GM18499 (cell line): ENCODE results near the gene VEGFC.

ENCODE experiments used
- ATAC-seq: cut with Tn5 transposase; IDR thresholded peaks from one replicate; pipeline ENCODE4 v1.9.1; 2021; ENCODE audit warnings: moderate number of reproducible peaks; ENCODE audit not compliant: insufficient read depth, unreplicated experiment

Gene VEGFC

GRCh38 chr4:176792326-176793059 lies at the start of gene VEGFC:
Gene VEGFC, minus strand, starts transcription at chr4:176792922. Its CDS starts 611 bp downstream, at chr4:176792311.
- no peak for ATAC-seq

DNA sequence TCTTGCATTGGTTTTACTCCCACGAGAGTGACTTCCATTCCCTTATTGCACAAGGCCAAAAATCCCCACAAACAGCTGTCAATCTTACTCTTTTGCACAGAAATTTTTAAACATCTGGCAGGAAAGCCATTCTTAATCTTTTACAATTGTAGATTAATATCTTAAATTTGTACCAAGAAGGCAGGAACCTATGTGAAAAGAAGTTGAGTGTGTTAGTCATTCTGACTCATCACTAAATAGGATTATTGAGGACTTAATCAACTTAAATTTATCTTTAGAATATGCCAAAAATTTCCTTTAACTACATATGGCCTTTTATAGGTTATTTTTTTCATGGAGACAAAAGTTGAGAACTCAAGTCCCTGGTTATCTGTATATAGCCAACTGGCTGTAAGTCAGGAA lies 49.0 kb upstream of the VEGFC start:
- no peak for ATAC-seq

- no peak for ATAC-seq
Measured at GRCh38 chr4:176840166-176840565, 47.4 kb upstream of the VEGFC start.

- ATAC-seq = no peak
Measured at GRCh38 chr4:176839656-176840055, 46.9 kb upstream of the VEGFC start.

DNA sequence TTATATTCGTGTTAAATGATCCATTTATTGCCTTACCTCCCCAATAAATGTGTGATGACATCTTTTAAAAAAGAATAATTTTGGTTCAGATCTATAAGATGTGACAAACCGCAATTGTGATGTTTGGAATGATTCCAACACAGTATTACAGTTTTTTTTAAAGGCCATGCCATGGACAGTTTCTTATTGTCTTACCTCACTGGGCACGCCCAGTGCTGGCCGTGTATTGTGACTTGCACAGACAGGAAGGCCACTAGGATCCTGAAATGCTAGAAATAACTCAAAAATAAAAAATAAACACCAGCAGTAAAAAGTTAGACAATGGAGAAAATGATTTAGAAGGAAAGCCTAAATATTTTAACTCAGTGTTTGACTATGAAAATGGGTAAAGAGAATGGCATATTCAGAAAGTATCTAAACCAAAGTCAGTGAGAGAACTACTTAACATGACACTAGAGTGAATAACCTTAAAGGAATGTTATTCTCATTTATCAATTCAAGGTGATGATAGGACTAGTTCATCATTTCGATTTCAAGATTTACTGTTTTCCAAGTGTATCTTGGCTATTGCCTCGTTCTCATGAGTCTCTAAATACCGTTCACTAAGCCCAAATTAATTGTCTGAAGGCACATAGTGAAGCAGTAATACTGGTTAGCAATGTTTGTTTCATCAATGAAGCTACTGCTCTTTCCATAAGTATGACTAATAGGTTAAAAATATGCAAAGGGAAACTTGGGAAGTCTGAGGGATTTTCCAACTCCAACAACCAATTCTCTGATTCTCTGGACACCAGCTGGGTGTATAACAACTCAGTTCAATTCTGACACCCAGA lies 46.1 kb upstream of the VEGFC start:
- ATAC-seq = no peak

GRCh38 chr4:176837169-176837895 lies 44.6 kb upstream of the VEGFC start:
- ATAC-seq = no peak

GRCh38 chr4:176834531-176834930 lies 41.8 kb upstream of the VEGFC start:
- ATAC-seq = no peak

GRCh38 chr4:176833400-176834175 lies 40.9 kb upstream of the VEGFC start:
- ATAC-seq = no peak

GRCh38 chr4:176830971-176831370 lies 38.2 kb upstream of the VEGFC start:
- no peak for ATAC-seq

DNA sequence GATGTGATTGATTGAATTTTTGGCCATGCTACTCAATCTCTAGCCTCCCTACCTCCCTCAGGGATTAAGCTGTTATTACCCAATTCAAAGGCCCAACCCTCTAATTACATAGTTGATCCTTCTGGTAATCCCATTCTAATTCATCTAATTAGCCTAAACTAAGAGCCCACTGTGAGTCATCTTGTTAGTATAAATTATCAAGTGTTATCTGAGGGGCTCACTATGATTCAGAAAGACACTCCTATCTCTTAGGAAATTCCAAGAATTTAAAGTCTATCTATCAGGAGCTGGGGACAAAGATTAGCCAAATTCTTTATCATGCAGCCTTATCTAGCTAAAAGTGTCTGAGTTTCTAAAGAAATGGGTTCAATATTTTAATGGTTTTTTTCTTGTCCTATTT lies 32.9 kb upstream of the VEGFC start:
- no peak for ATAC-seq

GRCh38 chr4:176824645-176825366 lies 32.1 kb upstream of the VEGFC start:
- no peak for ATAC-seq

DNA sequence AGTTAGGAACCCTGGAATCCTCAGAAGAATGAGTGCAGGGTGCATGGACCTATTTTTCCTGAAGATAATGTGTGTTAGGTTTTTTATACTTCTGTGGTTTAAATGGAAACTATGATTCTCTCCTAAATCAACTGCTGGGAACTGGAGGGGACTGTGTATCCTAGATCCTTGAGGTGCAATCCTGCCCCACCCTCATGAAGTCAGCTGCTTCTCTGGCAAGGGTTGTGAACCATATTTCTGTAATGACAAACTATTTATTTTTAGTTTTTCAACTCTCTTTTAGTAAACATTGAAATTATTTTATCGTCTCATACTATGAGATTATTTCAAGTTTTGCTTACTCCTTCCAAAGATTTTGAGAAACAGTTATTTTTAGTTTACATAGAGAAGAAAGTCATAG lies 25.8 kb upstream of the VEGFC start:
- no peak for ATAC-seq

DNA sequence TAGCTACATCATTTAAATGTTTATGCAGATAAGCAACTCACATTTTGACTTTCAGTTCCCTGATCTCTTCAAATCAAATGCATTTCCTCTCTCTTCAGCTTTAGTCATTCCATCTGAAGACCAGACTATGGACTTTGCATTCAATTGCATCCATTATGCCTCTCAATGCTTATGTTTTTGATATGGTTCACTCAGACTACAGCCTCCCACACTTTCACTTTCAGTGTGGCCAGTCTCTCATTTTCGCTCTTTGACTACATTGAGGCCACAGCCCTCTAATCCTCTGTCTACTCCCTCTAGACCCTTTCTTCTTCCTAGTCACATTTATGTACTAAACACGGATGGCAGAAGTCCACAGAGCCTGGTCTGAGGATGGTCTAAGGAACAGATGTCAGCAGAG lies 24.5 kb upstream of the VEGFC start:
- ATAC-seq = no peak

- no peak for ATAC-seq
Measured at GRCh38 chr4:176814770-176815169, 22.0 kb upstream of the VEGFC start.

GRCh38 chr4:176810481-176811249 lies 17.9 kb upstream of the VEGFC start:
- no peak for ATAC-seq

DNA sequence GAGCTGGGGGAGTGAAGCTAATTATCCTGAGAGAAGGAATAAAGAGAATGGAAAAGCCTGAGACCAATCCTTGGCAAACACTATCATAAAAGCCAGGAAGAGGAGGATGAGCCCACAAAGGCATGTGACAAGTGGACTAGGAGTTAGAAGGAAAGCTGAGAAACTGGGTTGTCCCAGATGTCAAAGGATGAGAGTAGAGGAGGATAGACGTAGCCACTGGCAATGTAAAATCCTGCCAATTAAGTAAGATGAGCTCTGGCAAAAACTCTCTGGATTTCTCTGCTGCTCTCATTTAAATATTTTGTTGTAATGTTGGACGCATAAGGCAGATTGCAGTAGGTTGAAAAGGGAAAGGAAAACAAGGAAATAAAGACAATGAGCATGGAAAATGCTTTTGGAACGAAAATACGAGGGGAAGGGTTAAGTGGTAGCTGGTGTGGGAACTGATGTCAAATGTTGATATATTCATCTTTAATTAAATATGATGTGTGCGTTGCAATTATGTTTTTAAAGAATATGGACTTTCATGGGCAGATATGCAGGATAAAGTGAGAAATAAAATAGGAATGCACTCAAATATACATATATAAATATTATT lies 14.2 kb upstream of the VEGFC start:
- ATAC-seq = no peak

DNA sequence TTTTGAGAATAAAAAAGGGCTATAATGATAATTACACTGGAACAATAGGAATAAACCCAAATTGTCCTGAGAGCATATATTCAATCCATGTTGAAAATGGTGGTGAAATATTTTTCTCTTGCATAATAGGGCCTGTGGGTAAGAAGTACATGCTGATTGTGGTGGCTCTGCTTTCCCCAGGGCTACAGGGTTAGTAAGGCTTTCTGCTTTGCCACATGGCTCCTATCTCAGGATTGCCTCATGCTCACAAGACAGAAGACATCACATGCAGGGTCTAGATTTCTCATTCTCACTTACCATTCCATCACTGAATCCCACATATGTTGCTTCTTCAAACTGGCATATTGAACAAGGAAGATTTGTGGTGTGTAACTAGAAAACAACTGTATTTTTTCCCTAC lies 12.4 kb upstream of the VEGFC start:
- no peak for ATAC-seq

- ATAC-seq = no peak
Measured at GRCh38 chr4:176800891-176801534, 8.3 kb upstream of the VEGFC start.
